ENCODE results near the gene TOB1. TPM values are rescaled to one million over a fixed set of nuclear protein-coding genes. Genes with fewer than 3 reads are reported as not detected.

The TOB1 gene
- total RNA-seq, 6 experiments from 2014 or later: 76.3 to 94.1 (median 89.1) TPM

DNA sequence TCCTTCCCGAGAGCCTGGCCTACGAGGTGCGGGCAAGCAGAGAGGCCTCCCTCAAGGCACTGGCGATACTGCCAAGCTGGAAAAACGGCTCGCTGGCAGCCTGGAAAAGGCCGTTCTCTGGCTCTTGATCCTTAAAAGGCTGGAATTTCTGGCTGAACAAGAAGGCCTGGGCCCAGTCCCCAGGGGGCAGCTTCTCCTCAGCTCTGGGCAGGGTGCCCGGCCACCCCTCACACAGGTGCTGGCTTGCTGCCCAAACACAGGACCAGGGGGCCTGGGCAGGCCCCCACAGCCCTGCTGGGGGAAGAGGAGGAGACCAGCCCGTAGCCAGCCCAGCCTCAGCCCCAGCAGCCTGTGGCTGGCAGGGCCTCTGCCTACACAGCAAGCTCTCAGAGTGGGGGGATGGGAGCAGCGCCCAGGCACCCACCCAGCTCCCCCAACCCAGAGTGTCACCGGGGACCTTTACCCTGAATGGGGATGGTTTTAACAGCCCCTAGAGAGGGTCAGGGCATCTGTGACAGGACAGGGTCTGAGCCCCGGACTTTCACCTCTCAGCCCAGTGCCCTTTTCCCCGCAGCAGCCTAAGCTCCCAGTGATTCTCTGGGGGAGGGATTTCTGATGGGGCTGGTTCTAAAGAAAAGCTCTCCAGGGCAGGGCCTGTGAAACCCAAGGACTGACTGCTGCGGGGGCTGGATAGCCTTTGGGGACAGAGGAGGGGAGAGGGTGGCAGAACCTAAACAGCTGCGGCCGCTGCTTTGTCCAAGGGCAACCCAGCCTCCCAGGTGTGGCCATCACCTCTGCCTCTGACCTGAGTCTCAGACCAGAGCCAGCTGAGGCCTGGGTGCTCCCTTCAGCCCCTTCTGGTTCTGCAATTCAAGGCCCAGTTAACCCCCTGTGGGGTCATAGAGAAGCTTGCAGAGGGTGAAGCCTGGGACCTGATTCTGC, 38.6 kb upstream of the TOB1 start:
- Mint-ChIP-seq H3K27ac (no peak overlapping the region), H3K4me1 (ENCODE audit: low read depth) (peaks cover 16% of the 10 kb centered on the region), H3K9me3 (no peaks in the 10 kb centered on the region), H3K4me3 (no peak overlapping the region), H3K27me3 (ENCODE audit: insufficient read depth) (peaks cover 6% of the 10 kb centered on the region), H3K36me3 (ENCODE audit: low read depth) (no peaks in the 10 kb centered on the region)
- TF ChIP-seq, protein P1, sequence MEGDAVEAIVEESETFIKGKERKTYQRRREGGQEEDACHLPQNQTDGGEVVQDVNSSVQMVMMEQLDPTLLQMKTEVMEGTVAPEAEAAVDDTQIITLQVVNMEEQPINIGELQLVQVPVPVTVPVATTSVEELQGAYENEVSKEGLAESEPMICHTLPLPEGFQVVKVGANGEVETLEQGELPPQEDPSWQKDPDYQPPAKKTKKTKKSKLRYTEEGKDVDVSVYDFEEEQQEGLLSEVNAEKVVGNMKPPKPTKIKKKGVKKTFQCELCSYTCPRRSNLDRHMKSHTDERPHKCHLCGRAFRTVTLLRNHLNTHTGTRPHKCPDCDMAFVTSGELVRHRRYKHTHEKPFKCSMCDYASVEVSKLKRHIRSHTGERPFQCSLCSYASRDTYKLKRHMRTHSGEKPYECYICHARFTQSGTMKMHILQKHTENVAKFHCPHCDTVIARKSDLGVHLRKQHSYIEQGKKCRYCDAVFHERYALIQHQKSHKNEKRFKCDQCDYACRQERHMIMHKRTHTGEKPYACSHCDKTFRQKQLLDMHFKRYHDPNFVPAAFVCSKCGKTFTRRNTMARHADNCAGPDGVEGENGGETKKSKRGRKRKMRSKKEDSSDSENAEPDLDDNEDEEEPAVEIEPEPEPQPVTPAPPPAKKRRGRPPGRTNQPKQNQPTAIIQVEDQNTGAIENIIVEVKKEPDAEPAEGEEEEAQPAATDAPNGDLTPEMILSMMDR (IDR thresholded peaks at IDR 0.05): no peak
- DNase-seq: no peak

DNA sequence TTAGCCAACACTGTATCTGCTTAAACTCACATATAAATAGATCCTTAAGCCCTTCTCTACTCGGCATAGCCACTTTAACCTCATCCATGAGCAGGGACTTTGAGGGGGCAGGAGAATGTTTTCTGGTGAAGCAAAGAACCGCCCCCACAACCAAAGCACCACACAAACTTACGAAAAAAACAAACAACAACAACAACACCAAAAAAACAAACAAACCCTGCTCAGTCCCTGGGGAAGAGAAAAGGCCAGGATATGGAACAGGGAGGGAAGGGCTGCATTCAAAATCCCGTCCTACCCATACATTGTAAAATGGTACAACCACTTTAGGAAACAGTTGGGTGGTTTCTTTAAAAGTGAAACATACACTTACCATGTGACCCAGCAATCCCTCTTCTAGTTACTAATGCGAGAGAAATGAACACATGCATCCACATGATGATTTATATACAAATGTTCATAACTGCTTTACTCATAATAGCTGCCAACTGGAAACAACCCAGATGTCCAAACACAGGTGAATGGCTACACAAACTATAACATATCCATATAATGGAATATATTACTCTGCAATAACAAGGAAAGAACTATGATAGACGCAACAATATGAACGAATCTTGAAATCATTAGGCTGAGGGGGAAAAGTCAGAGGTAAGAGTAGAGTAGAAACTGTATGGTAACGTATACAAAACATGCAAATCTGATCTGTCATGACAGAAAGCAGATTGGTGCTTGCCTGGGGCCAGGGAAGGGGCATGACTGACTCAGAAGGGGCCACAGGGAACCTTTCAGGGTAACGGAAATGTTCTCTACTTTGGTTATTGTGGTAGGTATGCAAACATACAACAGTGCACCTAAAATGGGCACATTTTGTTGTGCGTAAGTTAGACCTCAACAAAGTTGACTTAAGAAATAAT, 37.7 kb upstream of the TOB1 start:
- TF ChIP-seq, protein P1 (IDR thresholded peaks at IDR 0.05): no peak
- no peaks in the 10 kb centered on the region for H3K36me3 Mint-ChIP-seq (ENCODE audit: low read depth)
- H3K4me3 Mint-ChIP-seq: no peak overlapping the region
- no peak overlapping the region for H3K27ac Mint-ChIP-seq
- H3K27me3 Mint-ChIP-seq (ENCODE audit: insufficient read depth): peaks cover 7% of the 10 kb centered on the region
- DNase-seq: no peak
- H3K9me3 Mint-ChIP-seq: no peaks in the 10 kb centered on the region
- H3K4me1 Mint-ChIP-seq (ENCODE audit: low read depth): peaks cover 17% of the 10 kb centered on the region

DNA sequence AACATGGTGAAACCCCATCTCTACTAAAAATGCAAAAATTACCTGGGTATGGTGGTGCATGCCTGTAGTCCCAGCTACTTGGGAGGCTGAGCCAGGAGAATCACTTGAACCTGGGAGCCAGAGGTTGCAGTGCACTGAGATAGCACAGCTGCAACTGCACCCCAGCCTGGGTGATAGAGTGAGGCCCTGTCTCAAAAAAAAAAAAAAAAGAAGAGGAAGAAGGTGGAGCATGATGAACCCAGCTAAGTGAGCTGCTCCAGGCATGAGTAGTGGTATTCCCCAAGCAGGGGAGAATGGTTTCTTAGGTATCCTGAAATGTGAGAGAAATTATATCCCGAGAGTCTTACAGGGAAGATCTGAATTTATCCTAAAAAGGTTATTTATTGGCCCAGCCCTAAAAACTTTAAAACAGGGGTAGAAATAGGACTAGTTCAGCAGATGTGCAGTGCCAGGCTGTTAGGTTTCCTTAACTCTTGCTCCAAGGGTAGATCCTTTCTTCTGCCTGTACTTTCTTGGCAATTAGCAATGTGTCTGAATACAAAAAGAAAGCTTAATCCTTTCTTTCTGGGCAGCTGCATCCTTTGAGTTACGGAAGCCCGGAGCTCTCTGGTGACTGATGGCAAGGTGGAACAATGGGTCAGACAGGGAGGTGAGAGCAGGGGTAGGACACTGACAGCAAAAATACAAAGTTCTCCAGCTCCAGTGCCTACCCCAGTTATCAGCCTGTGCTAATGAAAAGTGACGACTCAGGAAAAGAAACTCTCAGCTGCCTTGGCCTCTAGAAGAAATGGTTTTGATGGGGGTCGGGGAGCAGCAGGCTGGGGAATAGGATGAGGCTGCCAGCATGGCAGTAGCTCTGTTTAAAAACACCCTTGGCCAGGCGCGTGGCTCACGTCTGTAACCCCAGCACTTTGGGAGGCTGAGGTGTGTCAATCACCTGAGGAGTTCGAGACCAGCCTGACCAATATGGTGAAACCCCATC, 36.5 kb upstream of the TOB1 start:
- no peak overlapping the region for H3K4me3 Mint-ChIP-seq
- H3K27me3 Mint-ChIP-seq (ENCODE audit: insufficient read depth): peaks cover 7% of the 10 kb centered on the region
- no peak for DNase-seq
- peaks cover 17% of the 10 kb centered on the region for H3K4me1 Mint-ChIP-seq (ENCODE audit: low read depth)
- TF ChIP-seq, protein P1 (IDR thresholded peaks at IDR 0.05): no peak
- no peaks in the 10 kb centered on the region for H3K9me3 Mint-ChIP-seq
- H3K36me3 Mint-ChIP-seq (ENCODE audit: low read depth): no peaks in the 10 kb centered on the region
- no peak overlapping the region for H3K27ac Mint-ChIP-seq

DNA sequence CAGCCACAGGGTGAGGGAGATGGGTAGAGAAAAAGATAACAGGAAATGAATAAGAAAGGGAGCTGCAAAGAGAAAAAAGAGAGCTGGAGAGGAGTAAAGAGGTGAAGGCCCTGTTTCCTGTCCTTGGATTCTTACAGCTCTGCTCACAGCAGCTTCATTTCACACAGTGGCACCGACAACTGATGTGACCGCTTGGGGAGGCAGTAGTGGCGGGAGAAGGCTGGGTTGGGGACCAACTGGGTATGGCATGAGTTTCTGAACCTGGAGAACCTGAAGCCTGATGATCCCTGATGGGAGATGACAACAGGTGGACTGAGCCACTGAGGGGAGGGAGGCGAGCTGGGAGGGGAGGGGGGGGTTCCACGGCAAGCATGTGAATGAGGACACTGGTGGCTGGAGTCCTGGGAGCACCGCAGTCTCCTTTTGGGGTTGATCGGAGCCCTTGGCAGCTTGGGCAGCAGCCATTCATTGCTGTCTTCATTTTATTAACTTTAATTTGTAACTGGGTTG, 34.3 kb upstream of the TOB1 start:
- no peaks in the 10 kb centered on the region for H3K36me3 Mint-ChIP-seq (ENCODE audit: low read depth)
- no peak overlapping the region for H3K4me3 Mint-ChIP-seq
- DNase-seq: no peak
- H3K9me3 Mint-ChIP-seq: no peaks in the 10 kb centered on the region
- H3K27ac Mint-ChIP-seq: no peak overlapping the region
- TF ChIP-seq, protein P1 (IDR thresholded peaks at IDR 0.05): no peak
- H3K4me1 Mint-ChIP-seq (ENCODE audit: low read depth): peaks cover 17% of the 10 kb centered on the region
- peaks cover 8% of the 10 kb centered on the region for H3K27me3 Mint-ChIP-seq (ENCODE audit: insufficient read depth)
